Neural crest cell (in vitro differentiated cells): ENCODE data around the gene TGFBR3L. TPM values are rescaled to one million over a fixed set of nuclear protein-coding genes. Genes with fewer than 3 reads are reported as not detected.

Experiments used
- DNase-seq: peaks from one replicate; pipeline ENCODE4 v3.0.0; 2021; ENCODE audit warnings: low read depth, mixed read lengths, low spot score
- H3K27ac Mint-ChIP-seq: one replicate; pipeline ENCODE4 v1.8.0; 2021; ENCODE audit warnings: mild to moderate bottlenecking, mixed read lengths; ENCODE audit not compliant: unreplicated experiment
- H3K27me3 Mint-ChIP-seq: 2 replicates; pipeline ENCODE4 v1.8.0; 2021; ENCODE audit warnings: low read depth, mild to moderate bottlenecking, mixed read lengths
- H3K36me3 Mint-ChIP-seq: 2 replicates; pipeline ENCODE4 v1.8.0; 2021; ENCODE audit warnings: low read depth, mild to moderate bottlenecking, mixed read lengths
- H3K4me1 Mint-ChIP-seq: 2 replicates; pipeline ENCODE4 v1.8.0; 2021; ENCODE audit warnings: mixed read lengths
- H3K4me3 Mint-ChIP-seq: one replicate; pipeline ENCODE4 v1.8.0; 2021; ENCODE audit warnings: mild to moderate bottlenecking, mixed read lengths
- H3K9me3 Mint-ChIP-seq: 2 replicates; pipeline ENCODE4 v1.8.0; 2021; ENCODE audit warnings: mixed read lengths
- CTCF ChIP-seq: fragments of 200-600 bp; sonication (generic); conservative IDR thresholded peaks from 2 replicates; pipeline ENCODE4 v1.5.0; 2021; ENCODE audit warnings: antibody characterized with exemption, mild to moderate bottlenecking
- total RNA-seq: library from RNA; stranded (reverse); gene quantifications from 2 replicates; pipeline ENCODE4 v1.2.1, GENCODE V29; 2021

Gene TGFBR3L
- total RNA-seq, 1 donor from 2014 or later: 0.44 TPM

GRCh38 chr19:7932930-7933300 lies 18.3 kb downstream of the TGFBR3L start:
- H3K4me1 Mint-ChIP-seq: peaks cover 10% of the 10 kb centered on the region
- no peaks in the 10 kb centered on the region for H3K9me3 Mint-ChIP-seq
- no peak for TF ChIP-seq CTCF
- peaks cover 2% of the 10 kb centered on the region for H3K27me3 Mint-ChIP-seq
- H3K4me3 Mint-ChIP-seq: no peak overlapping the region
- no peaks in the 10 kb centered on the region for H3K36me3 Mint-ChIP-seq
- H3K27ac Mint-ChIP-seq: no peak overlapping the region
- DNase-seq: no peak

GRCh38 chr19:7933411-7933810 lies 18.8 kb downstream of the TGFBR3L start:
- peaks cover 7% of the 10 kb centered on the region for H3K4me1 Mint-ChIP-seq
- no peak overlapping the region for H3K4me3 Mint-ChIP-seq
- peak; percentile 45 for TF ChIP-seq CTCF
- H3K9me3 Mint-ChIP-seq: no peaks in the 10 kb centered on the region
- no peaks in the 10 kb centered on the region for H3K27me3 Mint-ChIP-seq
- no peaks in the 10 kb centered on the region for H3K36me3 Mint-ChIP-seq
- no peak overlapping the region for H3K27ac Mint-ChIP-seq
- no peak for DNase-seq

GRCh38 chr19:7933828-7934725 lies 19.4 kb downstream of the TGFBR3L start:
- Mint-ChIP-seq H3K27me3 (no peaks in the 10 kb centered on the region), H3K36me3 (peaks cover 2% of the 10 kb centered on the region), H3K4me1 (peaks cover 2% of the 10 kb centered on the region), H3K9me3 (no peaks in the 10 kb centered on the region), H3K4me3 (no peak overlapping the region), H3K27ac (no peak overlapping the region)
- peak; percentile 7 for TF ChIP-seq CTCF
- no peak for DNase-seq

- DNase-seq: no peak
- H3K9me3 Mint-ChIP-seq: no peaks in the 10 kb centered on the region
- no peaks in the 10 kb centered on the region for H3K4me1 Mint-ChIP-seq
- no peak overlapping the region for H3K4me3 Mint-ChIP-seq
- no peaks in the 10 kb centered on the region for H3K27me3 Mint-ChIP-seq
- peaks cover 2% of the 10 kb centered on the region for H3K36me3 Mint-ChIP-seq
- H3K27ac Mint-ChIP-seq: no peak overlapping the region
- no peak for TF ChIP-seq CTCF
Observed at GRCh38 chr19:7934766-7935165, 20.1 kb downstream of the TGFBR3L start.

GRCh38 chr19:7940841-7941240 lies 26.2 kb downstream of the TGFBR3L start:
- Mint-ChIP-seq H3K4me1 (peaks cover 24% of the 10 kb centered on the region), H3K36me3 (peaks cover 6% of the 10 kb centered on the region), H3K27ac (no peak overlapping the region), H3K27me3 (no peaks in the 10 kb centered on the region), H3K9me3 (no peaks in the 10 kb centered on the region), H3K4me3 (peak overlapping the region; percentile 77)
- TF ChIP-seq CTCF: no peak
- DNase-seq: no peak
